D341Med (cell line): Measurements from ENCODE around the gene GPR4.
"Not testable (repeated sequence)": the region's sequence is repeated elsewhere in the genome, so short reads cannot be mapped to it uniquely, and the experiment has no call there.

ENCODE experiments used
- DNase-seq: peaks from one replicate; pipeline ENCODE4 v3.0.0; 2012; ENCODE audit warnings: low spot score

GPR4 gene

DNA sequence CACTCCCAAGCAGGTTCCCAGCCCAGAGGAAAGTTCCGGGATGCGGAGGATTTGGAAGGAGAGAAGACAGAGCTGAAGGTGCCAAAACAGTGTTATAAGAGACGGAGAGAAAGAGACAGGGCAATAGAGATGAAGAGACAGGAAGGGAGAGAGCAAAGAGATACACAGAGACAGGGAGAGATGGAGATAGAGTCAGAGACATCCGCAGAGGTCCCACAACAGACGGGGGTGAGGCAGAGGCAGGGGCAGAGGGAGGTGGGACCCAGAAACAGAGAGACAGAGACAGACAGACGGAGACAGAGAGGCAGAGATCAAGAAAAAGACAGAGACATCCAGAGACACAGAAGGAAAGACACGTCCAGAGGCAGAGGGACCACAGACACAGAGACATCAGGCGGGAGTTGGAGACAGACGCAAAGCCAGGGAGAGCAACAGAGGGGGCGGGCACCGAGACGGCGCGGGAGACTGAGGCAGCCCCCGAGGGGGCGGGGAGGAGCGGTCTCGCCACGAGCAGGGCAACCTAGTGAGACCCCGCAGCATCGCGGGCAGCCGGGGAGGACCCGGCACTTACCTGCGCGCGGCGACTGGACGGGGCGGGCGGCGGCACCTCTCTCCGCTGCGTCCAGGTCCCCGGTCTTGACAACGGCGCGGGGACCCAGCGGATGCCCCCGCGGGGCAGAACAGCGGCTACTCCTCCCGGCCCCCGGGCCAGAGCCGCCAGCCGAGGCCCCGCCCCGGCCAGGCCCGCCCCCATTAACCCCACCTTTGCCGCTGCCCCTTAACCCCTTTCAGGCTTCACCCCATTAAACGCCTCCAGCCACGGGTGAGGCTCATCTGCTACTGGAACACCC is at the start of gene GPR4:
TSS of gene GPR4 (minus strand) at position 689 of the 851 bp plus-strand sequence. CDS start 10,346 bp downstream, outside the sequence.
- no peak for DNase-seq

DNA sequence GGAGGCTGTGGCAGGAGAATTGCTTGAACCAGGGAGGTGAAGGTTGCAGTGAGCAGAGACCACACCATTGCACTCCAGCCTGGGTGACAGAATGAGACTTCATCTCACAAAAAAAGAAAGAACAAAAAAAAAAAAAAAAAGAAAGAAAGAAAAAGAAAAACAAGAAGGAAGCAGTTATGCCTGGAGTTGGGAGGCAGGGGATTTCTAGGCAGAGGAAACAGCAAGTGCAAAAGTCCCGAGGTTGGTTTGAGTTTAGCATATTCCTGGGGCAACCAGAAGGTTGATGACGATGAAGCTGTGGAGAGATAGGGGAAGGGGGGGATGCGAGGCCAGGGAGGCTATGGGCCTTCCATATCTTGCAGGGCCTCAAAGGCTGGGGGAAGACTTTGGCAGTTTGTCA is 48.7 kb upstream of the GPR4 start:
- DNase-seq, result no peak

DNA sequence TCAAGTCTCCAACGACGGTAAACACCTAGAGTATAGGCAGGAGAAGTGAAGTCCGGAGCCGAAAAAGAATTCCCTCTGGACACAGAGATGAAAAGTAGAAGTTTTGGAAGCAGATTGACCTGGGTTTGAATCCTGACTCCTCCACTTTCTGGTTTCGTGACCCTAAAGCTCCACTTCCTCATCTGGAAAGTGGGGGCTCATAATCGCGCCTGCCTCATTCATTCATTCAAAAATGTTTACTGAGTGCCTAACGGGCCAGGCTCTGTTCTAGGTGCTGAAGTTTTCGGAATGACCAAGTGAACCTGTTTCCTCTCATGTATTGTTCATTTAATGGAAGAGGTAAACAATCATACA is 44.3 kb upstream of the GPR4 start:
- no peak for DNase-seq

DNA sequence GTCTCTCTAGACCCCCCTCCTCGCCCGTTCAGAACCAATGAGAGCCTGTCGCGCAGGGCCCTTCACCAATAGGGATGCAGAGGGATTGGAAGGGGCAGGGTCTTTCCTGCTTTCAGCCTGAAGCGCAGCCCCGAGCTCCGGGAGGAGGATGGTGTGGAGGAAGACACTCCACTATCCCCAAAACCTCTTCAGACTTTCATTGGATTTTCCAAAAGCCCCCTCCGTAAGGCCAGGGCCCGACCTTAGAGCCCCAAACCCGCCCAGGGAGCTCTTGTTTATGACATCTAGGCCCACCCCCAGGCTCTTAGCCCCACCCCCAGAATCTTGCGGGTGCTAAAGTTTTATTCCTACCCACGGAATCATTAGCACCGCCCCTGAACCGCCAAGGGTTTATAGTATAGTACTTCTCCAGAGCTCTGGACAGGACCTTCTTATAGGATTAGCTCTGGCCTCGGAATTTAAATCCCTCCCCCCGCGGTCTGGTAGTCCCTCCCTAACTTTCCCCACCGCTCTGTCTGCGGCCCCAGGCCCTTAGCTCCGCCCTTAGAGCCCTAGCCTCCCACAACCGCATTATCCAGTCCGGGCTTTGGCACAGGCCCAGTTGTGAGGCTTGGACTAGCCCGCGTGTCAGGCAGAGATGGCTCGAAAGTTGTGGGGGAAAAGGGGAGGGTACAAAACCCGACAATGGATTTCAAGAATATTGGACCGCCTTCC is 43.8 kb upstream of the GPR4 start:
- DNase-seq, result peak; percentile 85

DNA sequence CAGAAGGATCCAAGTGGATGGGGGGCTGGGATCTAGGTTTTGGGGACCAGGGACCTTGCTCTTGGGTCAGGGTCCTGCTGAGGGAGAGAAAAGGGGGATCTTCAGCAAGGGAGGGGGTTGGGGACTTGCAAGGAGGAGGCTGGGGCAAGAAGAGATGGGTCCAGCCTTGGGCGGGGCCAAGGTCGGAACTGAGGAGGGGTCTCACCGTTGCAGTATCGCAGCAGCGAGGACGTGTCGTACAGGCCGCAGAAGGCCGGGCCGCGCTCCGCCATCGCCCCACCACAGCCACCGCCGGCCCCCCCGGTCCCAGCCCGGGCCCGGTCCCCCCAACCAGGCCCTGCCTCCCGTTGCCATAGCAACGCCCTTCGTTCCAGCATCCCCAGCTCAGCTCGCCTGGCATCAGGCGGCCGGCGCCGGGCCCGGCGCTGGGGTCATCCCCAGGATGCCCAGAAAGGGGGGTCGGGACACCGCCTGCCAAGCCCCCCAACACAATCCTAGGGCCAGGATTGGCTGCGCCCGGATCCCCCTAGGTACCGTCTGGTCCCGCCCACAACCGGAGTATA is 43.1 kb upstream of the GPR4 start:
- no peak for DNase-seq

DNA sequence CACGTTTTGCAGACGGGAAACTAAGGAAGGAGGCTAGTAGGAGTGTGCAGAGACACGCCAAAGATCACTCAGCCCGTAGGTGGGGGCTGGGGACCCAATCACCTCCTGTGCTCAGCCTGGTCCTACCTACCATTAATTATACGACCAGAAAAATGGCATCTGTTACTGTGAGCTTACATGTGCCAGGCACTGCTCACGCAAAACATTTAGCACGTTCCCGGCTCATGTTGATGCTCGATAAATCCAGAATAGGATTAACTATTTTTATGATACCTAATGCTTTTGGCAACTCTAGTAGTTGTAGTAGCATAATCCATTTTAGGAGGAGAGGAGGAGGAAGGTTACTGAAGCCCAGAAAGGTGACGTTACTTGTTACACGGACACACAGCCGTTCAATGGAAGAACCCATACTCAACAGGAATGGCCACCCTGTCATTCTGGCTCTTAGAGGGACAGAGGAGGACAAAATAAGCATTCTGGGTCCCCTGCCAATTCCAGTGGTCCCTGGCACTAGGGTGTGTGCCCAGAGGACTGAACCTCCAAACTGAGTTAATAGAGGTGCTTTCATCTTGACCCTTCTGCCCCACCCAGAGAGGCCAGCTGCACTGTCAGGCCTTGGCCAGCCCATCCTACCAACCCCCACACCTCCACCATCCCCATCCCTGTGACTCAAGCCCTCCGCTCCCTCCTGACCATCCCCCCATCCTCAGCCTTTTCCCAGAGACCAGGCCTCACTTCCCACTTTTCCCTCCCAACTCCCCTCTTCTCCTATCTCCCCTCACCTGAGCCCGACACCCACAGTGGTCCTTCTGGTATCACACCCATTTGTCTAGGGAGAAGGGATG is 42.1 kb upstream of the GPR4 start:
- no peak for DNase-seq

DNA sequence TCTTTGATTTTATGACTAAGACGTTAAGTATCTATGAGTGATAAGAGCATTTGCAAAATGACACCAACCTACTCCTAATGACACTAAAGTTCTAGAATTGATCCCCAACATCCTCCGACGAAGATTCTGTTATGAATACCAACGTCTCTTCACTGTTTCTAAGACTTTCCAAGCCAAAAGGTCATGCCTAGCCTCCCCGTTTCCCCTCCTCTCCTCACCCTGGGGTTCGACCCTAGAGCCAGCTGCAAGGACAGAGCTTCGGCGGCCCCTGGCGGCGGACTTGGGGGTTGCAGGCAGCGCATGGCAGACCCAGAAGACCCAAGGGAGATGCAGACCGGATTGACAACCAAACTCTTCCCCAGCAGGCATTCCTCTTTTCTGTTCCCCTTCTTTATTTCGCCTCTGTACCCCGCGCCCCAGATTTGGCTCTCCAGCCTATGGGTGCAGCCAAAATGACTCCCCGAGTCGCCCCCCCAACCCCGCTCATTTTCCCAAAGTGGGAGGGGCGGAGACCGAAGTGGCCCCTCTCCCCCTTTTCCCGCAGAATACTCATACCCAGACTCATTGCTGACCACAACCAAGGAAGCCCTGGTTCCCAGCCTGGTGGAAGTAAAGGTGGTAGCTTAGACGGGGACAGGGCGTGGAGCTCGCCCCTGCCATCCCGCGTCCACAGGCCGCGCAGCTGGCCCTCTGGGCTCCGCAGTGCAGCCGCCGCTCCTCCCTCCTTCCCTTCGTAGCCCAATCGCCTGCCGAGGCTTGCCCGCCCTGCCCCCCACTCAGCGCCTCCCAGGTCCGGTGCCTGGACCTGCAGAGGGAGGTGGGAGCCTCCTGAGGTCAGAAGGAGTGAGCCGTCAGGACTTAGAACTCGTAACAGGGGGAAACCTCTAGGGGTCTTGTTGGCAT is 41.3 kb upstream of the GPR4 start:
- DNase-seq, result peak; percentile 86

DNA sequence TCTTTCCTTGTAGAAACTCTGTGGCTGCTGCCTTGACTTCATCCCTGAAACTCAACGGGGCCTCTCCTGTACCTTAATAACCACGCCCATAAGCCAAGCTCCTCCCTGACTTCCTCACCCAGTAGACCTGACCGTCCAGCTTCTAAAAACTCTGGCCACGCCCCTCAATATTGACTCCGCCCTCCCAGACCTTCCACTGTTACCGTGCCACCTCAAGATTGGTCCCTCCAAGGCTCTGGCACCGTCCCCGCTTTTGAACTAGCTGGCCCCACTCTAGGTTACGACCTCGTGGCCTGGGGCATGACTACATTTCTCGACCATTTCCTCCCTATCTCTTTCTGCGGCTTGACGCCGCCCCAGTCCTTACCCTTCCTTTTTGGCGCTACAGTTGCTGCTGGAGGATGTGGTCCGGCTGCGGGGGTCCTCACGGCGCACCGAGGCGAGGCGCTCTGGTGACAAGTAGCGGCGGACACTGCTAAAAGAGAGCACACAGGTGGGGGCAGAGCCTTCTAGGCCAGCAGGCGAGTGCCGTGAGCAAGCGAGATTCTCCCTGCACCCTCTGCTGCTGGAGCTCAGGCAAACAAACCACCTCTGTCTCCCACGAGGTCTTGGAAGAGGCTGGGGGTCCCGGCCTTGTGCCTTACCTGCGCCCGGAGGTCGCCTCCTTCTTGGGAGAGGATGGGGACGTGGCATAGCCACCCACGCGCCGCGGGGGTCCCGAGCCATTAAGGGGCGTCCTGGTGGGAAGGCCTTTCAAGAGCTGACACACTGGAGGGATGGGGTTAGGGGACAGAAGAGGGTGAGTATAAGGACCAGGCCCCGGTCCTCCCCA is 39.5 kb upstream of the GPR4 start:
- DNase-seq, result no peak

DNA sequence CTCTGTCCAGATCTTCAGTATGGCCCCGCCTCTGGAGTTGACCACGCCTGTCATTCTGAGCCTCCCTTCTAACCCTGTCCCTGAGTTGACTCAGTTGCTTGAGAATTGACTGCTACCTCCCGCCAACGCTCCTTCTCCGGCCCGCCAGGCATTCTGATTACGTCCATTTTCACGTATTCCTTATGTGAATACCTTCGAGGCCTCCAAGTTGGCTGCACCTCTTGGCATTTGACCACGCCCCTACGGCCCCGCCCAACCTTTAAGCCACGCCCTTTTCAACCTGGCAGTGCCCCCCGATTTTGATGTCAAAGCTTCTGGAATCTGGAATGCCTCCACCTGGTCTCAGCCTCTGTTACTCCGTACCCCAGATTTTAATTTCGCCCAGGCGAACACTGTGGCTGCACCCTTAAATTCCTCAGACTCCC is 38.8 kb upstream of the GPR4 start:
- DNase-seq, result no peak

DNA sequence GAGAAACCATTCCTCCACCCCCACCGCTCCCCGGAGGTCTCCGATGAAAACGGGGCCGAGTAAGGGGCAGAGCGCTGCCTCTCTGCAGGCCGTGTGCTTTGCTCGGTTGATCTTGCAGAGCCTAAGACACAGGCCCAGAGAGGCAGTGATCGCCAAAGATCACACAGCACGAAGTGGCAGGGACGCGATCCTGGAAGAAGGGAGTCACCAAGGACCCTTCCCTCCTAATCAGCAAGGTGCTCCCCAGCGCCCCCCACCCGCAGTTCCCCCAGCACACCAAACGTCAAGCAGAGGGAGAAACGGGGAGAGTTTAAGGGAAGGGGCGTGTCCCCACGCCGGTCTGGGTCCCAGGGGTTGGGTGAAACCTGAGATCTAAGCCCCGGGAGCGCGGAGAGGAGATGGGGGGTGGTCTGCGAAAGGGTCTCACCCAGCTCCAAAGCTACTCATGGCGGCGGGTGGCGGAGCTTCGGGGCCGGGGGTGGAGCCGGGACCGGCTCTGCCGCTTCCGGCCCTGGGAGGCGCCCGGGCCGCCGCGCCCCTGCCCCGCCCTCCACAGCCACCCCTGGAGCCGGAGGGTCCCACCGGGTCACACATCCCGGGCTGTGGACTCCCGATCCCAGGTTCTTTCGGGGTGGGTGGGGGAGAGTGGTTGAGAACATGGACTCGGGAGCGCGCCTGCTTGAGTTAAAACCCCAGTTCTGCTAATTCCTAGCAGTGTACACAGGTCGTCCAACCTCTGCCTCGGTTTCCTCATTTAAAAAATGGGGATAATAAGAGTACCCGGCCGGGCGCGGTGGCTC is 37.1 kb upstream of the GPR4 start, which contains the start of gene EML2:
TSS of gene EML2 (minus strand) at position 468 of the 800 bp plus-strand sequence. CDS start at position 447, 21 bp downstream.
- peak; percentile 67 for DNase-seq

DNA sequence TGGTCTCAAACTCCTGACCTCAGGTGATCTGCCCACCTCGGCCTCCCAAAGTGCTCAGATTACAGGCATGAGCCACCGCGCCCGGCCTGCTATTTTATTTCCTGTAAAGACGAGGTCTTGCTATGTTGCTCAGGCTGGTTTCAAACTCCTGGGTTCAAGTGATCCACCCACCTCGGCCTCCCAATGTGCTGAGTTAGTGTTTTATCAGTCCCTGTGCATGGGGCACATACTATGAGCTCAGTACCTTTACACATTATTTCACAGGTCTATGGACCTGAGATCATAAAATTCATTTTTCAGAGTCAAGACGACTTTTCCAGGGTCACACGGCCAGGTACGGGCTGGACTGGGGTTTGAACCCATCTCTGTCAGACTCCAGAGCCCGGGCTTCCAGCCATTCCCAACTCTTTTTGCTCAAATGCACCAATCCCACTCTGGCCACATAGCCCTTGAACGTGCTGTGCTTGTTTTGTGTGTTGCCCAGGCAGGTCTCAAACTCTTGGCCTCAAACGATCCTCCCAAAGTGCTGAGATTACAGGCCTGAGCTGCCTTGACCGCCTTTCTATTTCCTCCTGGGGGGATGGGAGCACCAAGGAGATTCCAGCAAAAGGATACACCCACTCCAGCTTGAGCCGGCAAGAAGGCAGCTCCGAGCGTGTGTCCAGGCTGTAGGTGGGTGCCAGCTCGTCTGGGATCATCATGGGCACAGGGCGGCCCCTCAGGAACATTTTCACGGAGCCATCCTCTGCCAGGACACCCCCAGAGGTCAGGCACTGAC is 36.1 kb upstream of the GPR4 start:
- no peak for DNase-seq

DNA sequence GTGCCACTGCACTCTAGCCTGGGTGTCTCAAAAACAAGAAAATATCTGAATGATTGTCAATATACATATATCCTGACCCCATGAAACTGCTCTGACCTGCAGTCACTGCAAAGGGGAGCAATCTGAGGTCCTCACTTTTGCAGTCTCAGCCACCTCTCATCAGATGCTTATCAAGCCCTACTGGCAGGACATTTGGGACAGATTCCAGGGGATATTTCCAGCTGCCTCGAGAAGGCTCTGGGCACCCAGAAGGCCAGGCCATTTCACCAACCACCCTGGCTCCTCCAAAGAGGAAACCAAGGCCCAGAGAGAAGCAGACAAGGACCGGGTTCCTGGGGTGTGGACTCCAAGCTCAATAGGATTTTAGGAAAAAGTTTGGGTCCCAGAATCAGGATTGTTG is 34.9 kb upstream of the GPR4 start:
- DNase-seq, result no peak

DNA sequence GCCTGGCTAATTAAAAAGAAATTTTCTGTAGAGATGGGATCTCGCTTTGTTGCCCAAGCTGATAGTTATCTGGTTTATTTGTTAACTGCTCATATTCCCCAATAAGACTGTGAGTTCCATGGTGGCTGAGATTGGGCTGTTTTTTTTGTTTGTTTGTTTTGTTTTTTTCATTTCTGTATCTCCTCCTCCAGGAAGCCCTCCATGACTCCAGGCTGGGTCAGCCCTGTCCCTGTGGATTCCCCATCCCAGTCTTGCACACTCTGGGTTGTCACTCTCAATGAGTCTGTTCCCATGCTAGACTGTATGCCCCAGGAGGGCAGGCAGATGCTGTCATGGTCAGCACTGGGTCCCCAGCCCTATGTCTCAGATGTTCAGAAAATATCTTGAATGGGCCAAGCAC is 34.3 kb upstream of the GPR4 start:
- no peak for DNase-seq

DNA sequence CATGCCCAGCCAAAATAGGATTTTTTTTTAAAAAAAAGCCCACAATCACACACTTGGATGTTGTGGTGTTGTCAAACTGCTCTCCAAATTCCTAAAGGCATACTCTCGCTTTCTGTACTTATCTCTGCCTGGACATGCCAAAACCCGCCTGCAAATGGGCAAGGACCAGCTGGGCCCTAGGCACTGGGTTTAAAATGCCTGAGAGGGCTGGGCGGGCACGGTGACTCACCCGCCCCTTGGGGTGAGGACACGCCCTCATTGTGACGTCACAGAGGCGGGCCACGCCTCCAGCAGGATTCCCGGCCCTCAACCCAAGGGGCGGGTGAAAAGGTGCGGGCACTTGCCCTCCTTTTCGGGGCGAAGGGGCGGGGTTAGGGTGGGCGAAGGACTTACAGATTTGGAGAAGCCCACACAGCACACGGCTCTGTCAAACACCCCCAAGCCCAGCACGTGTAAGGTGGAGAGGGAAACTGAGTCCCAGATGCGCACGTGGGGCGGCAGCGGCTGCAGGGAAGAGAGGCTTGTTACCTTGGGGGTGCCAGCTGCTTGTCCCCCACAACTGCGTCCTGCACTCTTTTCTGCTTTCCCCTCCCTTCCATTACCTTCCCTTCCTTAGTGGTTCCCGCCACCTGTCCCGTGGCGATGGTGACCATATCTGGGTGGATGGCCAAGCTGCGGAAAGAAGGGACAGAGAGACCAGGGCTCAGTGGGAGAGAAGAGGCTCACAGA is 30.6 kb upstream of the GPR4 start:
- DNase-seq, result peak; percentile 96

DNA sequence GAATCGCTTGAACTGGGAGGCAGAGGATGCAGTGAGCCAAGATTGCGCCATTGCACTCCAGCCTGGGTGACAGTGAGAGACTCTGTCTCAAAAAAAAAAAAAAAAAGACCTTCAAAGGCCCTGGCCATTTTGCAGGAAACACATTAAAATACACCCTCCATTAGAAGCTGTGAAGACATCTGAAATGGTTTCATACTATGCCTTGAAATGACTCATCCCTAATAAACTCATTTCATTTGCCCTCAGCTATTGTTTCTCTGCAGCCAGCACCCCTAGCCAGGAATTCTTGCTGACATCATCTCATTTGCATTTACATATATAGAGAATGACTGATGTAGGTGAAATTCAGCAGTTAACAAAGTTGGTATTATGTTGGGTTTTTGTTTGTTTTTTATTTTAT is 28.5 kb upstream of the GPR4 start:
- no peak for DNase-seq

DNA sequence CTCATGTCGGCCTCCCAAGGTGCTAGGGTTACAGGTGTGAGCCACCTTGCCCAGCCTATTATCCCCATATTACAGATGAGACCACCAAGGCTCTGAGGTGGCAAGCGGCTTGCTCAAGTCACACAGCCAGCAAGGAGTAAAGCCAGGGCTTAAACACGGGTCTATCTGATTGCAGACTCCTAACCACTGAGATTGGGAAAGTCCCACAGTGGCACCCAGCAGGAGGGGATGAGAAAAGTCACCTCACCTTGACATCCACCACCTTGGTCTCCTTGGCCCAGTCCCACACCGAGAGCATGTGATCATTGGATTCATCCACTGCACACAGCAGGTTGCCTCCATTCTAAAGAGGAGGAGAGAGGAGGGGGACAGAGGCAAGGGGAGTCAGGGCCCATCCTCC is 27.7 kb upstream of the GPR4 start:
- no peak for DNase-seq

DNA sequence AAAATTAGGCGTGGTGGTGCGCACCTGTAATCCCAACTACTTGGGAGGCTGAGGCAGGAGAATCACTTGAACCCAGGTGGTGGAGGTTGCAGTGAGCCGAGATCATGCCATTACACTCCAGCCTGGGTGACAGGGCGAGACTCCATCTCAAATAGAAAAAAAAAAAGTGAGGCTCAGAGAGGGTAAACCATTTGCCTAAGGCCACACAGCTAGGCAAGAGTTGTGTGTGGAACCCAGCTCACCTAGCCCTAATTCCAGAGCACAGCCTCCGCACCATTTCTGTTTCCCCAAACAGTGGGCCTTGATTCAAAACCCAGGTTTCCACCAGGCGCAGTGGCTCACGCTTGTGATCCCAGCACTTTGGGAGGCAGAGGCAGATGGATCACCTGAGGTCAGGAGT is 26.2 kb upstream of the GPR4 start:
- DNase-seq, result not testable (repeated sequence)

DNA sequence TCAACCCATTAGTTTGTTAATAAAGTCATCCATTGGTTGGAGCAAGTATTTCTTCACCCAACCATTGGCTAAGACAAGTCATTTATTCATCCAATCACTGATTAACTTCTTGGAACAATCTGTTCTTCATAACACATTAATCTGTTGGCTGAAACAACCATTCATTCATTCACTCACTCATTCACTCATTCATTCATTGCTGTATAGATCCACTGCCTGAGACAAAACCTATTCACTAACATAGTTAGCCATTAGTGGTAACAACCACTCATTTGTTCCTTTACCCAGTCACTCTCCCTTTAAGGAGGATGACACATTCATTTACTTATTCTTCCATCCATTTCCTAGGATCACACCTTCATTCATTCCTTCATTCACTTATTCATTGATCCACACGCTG is 22.0 kb upstream of the GPR4 start:
- no peak for DNase-seq
